Measurements from ENCODE around the gene CCL23.
"Not testable (repeated sequence)": the region's sequence is repeated elsewhere in the genome, so short reads cannot be mapped to it uniquely, and the experiment has no call there.

The CCL23 gene

GRCh38 chr17:36002631-36003030 lies 15.1 kb downstream of the CCL23 start:
- DNase-seq (ENCODE audit: low read depth): no peak

- no peak for DNase-seq (ENCODE audit: low read depth)
Measured at GRCh38 chr17:36001862-36002603, 15.7 kb downstream of the CCL23 start.

- no peak for DNase-seq (ENCODE audit: low read depth)
Measured at GRCh38 chr17:36001110-36001771, 16.5 kb downstream of the CCL23 start, which contains the start of gene CCL15. Gene CCL15, minus strand, starts transcription at chr17:36001553. Its CDS starts 61 bp downstream, at chr17:36001492.

- no peak for DNase-seq (ENCODE audit: low read depth)
Measured at GRCh38 chr17:36000732-36001109, 17.1 kb downstream of the CCL23 start.

- DNase-seq (ENCODE audit: low read depth): no peak
Measured at GRCh38 chr17:35998756-35999155, 19.0 kb downstream of the CCL23 start.

- DNase-seq (ENCODE audit: low read depth): no peak
Measured at GRCh38 chr17:35998018-35998545, 19.7 kb downstream of the CCL23 start.

GRCh38 chr17:35995346-35995745 lies 22.4 kb downstream of the CCL23 start:
- DNase-seq (ENCODE audit: low read depth): not testable (repeated sequence)

GRCh38 chr17:35991075-35991474 lies 26.7 kb downstream of the CCL23 start:
- no peak for DNase-seq (ENCODE audit: low read depth)

- DNase-seq (ENCODE audit: low read depth): no peak
Measured at GRCh38 chr17:35988164-35988563, 29.6 kb downstream of the CCL23 start.

- no peak for DNase-seq (ENCODE audit: low read depth)
Measured at GRCh38 chr17:35986643-35987042, 31.1 kb downstream of the CCL23 start, which contains the start of gene CCL14. Gene CCL14, minus strand, starts transcription at chr17:35986729. Its CDS starts 80 bp downstream, at chr17:35986649.

- no peak for DNase-seq (ENCODE audit: low read depth)
Measured at GRCh38 chr17:35984140-35984539, 33.6 kb downstream of the CCL23 start.

- DNase-seq (ENCODE audit: low read depth): no peak
Measured at GRCh38 chr17:35982409-35983191, 35.2 kb downstream of the CCL23 start.

GRCh38 chr17:35981908-35982330 lies 35.9 kb downstream of the CCL23 start:
- DNase-seq (ENCODE audit: low read depth): no peak

- no peak for DNase-seq (ENCODE audit: low read depth)
Measured at GRCh38 chr17:35981246-35981645, 36.5 kb downstream of the CCL23 start, which contains the start of gene CCL16. Gene CCL16, minus strand, starts transcription at chr17:35981497. Its CDS starts 77 bp downstream, at chr17:35981420.

- no peak for DNase-seq (ENCODE audit: low read depth)
Measured at GRCh38 chr17:35978346-35978745, 39.4 kb downstream of the CCL23 start.

GRCh38 chr17:35977509-35977908 lies 40.3 kb downstream of the CCL23 start:
- no peak for DNase-seq (ENCODE audit: low read depth)

GRCh38 chr17:35973333-35974260 lies 44.2 kb downstream of the CCL23 start:
- DNase-seq (ENCODE audit: low read depth): no peak

GRCh38 chr17:35972945-35973332 lies 44.8 kb downstream of the CCL23 start:
- DNase-seq (ENCODE audit: low read depth): no peak

- no peak for DNase-seq (ENCODE audit: low read depth)
Measured at GRCh38 chr17:35972535-35972934, 45.2 kb downstream of the CCL23 start.

- no peak for DNase-seq (ENCODE audit: low read depth)
Measured at GRCh38 chr17:35972066-35972465, 45.7 kb downstream of the CCL23 start.

All from activated T-cell treated with anti-CD3 and anti-CD28 coated beads for 48 hours (primary cell).